Spleen (tissue), 7 donors: ENCODE results near the gene ANKFY1.

Source experiments
- CTCF ChIP-seq, 11 experiments: fragments of 200-600 bp in 7 of 11; fragments of 450-650 bp in 4 of 11; sonication (generic) in 4 of 11; IDR thresholded peaks in 8 of 11; conservative IDR thresholded peaks in 3 of 11; 1 replicate in 7 of 11; 2 replicates in 4 of 11; pipeline versions ENCODE4 v1.4.0 to v1.8.0; 2016 to 2021; ENCODE audit warnings: antibody characterized with exemption in 11 of 11, inconsistent platforms in 4 of 11, mild to moderate bottlenecking in 1 of 11
- POLR2A ChIP-seq, 3 donors: fragments of 450-650 bp; IDR thresholded peaks; one replicate each; pipeline ENCODE4 v1.5.1; 2017; ENCODE audit warnings: antibody characterized with exemption in 3 of 3, mild to moderate bottlenecking in 1 of 3
- POLR2AphosphoS5 ChIP-seq, 3 donors: sonication (generic); formaldehyde crosslinking; IDR thresholded peaks; one replicate each; pipeline ENCODE4 v1.5.1; 2017; ENCODE audit warnings: antibody characterized with exemption in 3 of 3
- donor health status: DM: no; HTN: no; CAD: no; lungs with moderate emphysema.
- donor health status: DM: no; HTN: no; CAD: no.
- donor health status: DM: no; HTN: no; CAD: no.

- TF ChIP-seq CTCF (IDR thresholded peaks at IDR 0.05 in 8 of 11, conservative IDR thresholded peaks at IDR 0.05 in 3 of 11) (no peak), POLR2AphosphoS5 (IDR thresholded peaks at IDR 0.05) (no peak), POLR2A (IDR thresholded peaks at IDR 0.05) (no peak)
Observed at GRCh38 chr17:4173781-4174180, 90.0 kb downstream of the ANKFY1 start.
